Activated T-cell treated with anti-CD3 and anti-CD28 coated beads for 48 hours (primary cell): ENCODE data around the gene KRT23.

Source experiments
- DNase-seq: peaks from one replicate; pipeline ENCODE4 v3.0.0-alpha.2; 2020; ENCODE audit warnings: low read depth

The KRT23 gene

GRCh38 chr17:40937384-40937819 lies at the start of gene KRT23:
KRT23 (minus strand) TSS chr17:40937646; CDS start chr17:40936603, 1,043 bp downstream.
- no peak for DNase-seq

- DNase-seq, result no peak
These were observed 49.5 kb upstream of the KRT23 start for GRCh38 chr17:40986920-40987319.

GRCh38 chr17:40984226-40984625 lies 46.8 kb upstream of the KRT23 start, which contains the start of gene KRT40:
KRT40 (minus strand) TSS chr17:40984326; CDS start chr17:40984273, 53 bp downstream.
- DNase-seq, result no peak

- no peak for DNase-seq
These were observed 43.7 kb upstream of the KRT23 start for GRCh38 chr17:40981115-40981514.

- DNase-seq, result no peak
These were observed 43.1 kb upstream of the KRT23 start for GRCh38 chr17:40980596-40980995.

- no peak for DNase-seq
These were observed 42.7 kb upstream of the KRT23 start for GRCh38 chr17:40980117-40980516.

GRCh38 chr17:40978575-40979151 lies 41.2 kb upstream of the KRT23 start:
- no peak for DNase-seq

GRCh38 chr17:40975516-40975915 lies 38.1 kb upstream of the KRT23 start:
- DNase-seq, result no peak

- DNase-seq, result no peak
These were observed 36.9 kb upstream of the KRT23 start for GRCh38 chr17:40974366-40974765.

GRCh38 chr17:40967582-40967981 lies 30.1 kb upstream of the KRT23 start:
- DNase-seq, result no peak

- no peak for DNase-seq
These were observed 29.4 kb upstream of the KRT23 start, which contains the start of gene KRT39 for GRCh38 chr17:40966848-40967247. KRT39 (minus strand) TSS chr17:40966948; CDS start chr17:40966856, 92 bp downstream.

- no peak for DNase-seq
These were observed 26.4 kb upstream of the KRT23 start for GRCh38 chr17:40963838-40964237.

- DNase-seq, result no peak
These were observed 24.7 kb upstream of the KRT23 start for GRCh38 chr17:40962059-40962561.

- DNase-seq, result no peak
These were observed 24.1 kb upstream of the KRT23 start for GRCh38 chr17:40961591-40961990.

GRCh38 chr17:40960144-40960543 lies 22.7 kb upstream of the KRT23 start:
- DNase-seq, result no peak

- DNase-seq, result no peak
These were observed 20.9 kb upstream of the KRT23 start for GRCh38 chr17:40958086-40958953.

- DNase-seq, result no peak
These were observed 19.2 kb upstream of the KRT23 start for GRCh38 chr17:40956401-40957254.

- peak; percentile 14 for DNase-seq
These were observed 16.4 kb upstream of the KRT23 start for GRCh38 chr17:40953881-40954280.

- DNase-seq, result no peak
These were observed 15.2 kb upstream of the KRT23 start for GRCh38 chr17:40952661-40953060.

- no peak for DNase-seq
These were observed 14.7 kb upstream of the KRT23 start for GRCh38 chr17:40952154-40952553.

- DNase-seq, result no peak
These were observed 13.7 kb upstream of the KRT23 start for GRCh38 chr17:40951011-40951622.

GRCh38 chr17:40950176-40950575 lies 12.7 kb upstream of the KRT23 start:
- no peak for DNase-seq
